Esophagus squamous epithelium (tissue), 5 donors: Measurements from ENCODE around the gene LEO1. TPM values are rescaled to one million over a fixed set of nuclear protein-coding genes. Genes with fewer than 3 reads are reported as not detected.

Experiments
- DNase-seq: peaks from one replicate; lab custom pipeline; 2025; lab: John Stamatoyannopoulos, UW
- H3K27ac ChIP-seq, 4 donors: fragments of 200-600 bp; sonication (generic); one replicate each; pipeline ENCODE4 v1.5.1; 2016 to 2019; ENCODE audit warnings: mild to moderate bottlenecking in 1 of 4
- H3K27me3 ChIP-seq, 4 donors: fragments of 200-600 bp; sonication (generic); 1 replicate in 3 of 4; 2 replicates in 1 of 4; pipeline versions ENCODE4 v1.5.1 to v1.6.0; 2017 to 2021; ENCODE audit warnings: antibody characterized with exemption in 1 of 4
- H3K36me3 ChIP-seq, 3 donors: fragments of 200-600 bp; sonication (generic); one replicate each; pipeline ENCODE4 v1.5.1; 2016 to 2019
- H3K4me1 ChIP-seq, 3 donors: fragments of 200-600 bp; sonication (generic); one replicate each; pipeline ENCODE4 v1.5.1; 2017 to 2019
- H3K4me3 ChIP-seq, 4 donors: fragments of 200-600 bp; sonication (generic); 1 replicate in 3 of 4; 2 replicates in 1 of 4; pipeline ENCODE4 v1.5.1; 2016 to 2019; ENCODE audit warnings: mild to moderate bottlenecking in 2 of 4, moderate library complexity in 1 of 4
- H3K9me3 ChIP-seq, 3 donors: fragments of 200-600 bp; sonication (generic); one replicate each; pipeline ENCODE4 v1.5.1; 2016 to 2019
- POLR2A ChIP-seq, 4 donors: fragments of 450-650 bp; IDR thresholded peaks; one replicate each; pipeline ENCODE4 v1.6.1; 2017; ENCODE audit warnings: antibody characterized with exemption in 4 of 4, mild to moderate bottlenecking in 4 of 4, moderate library complexity in 3 of 4
- WGBS, 2 donors: methylation state at CpG; one replicate each; pipeline ENCODE4 v1.1.5; 2018; 5-methylcytosine and 5-hydroxymethylcytosine counted together
- intact Hi-C: fragments of 100-400 bp; cut with DNase I; formaldehyde crosslinking; loops from one replicate; pipeline ENCODE4 v1.15.0; 2022
- total RNA-seq, 4 donors: library from RNA; depleted of rRNA; stranded (reverse); fragments of >200 nt; gene quantifications; one replicate each; pipeline ENCODE4 v1.1.0, GENCODE V29; 2016
- TF ChIP-seq, protein P1 (sequence below), 6 experiments: fragments of 450-650 bp in 4 of 6; fragments of 200-600 bp in 2 of 6; sonication (generic) in 2 of 6; IDR thresholded peaks; one replicate each; pipeline ENCODE4 v1.5.1; 2016 to 2019; ENCODE audit warnings: antibody characterized with exemption in 6 of 6, mild to moderate bottlenecking in 4 of 6, moderate library complexity in 4 of 6
- donor health status: DM: yes; HTN: yes; CAD: no.

LEO1 gene
- total RNA-seq, 4 donors from 2014 or later: 23.5 to 38.3 (median 32.4) TPM

DNA sequence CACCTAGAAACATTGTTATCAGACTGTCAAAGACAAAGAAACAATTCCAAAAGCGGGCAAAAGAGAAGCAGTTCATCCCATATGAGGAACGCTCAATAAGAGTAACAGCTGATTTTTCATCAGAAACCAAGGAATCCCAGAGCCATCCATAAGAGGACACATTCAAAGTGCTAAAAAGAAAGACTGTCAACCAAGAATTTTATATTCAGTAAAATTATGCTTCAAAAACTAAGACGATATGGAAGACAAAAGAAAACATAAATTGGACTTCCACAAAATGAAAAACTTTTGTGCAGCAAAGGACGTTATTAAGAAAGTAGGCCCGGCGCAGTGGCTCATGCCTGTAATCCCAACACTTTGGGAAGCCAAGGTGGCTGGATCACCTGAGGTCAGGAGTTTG is 4.0 kb downstream of the LEO1 start:
- H3K4me1 ChIP-seq: peaks cover 3 to 27% (median 16%) of the 10 kb centered on the region in 3 donors
- no peak overlapping the region for H3K4me3 ChIP-seq
- intact Hi-C loops: no loop called here
- H3K27ac ChIP-seq: no peak overlapping the region
- H3K36me3 ChIP-seq: peaks cover 0 to 53% (median 0%) of the 10 kb centered on the region in 3 donors
- TF ChIP-seq, protein P1, sequence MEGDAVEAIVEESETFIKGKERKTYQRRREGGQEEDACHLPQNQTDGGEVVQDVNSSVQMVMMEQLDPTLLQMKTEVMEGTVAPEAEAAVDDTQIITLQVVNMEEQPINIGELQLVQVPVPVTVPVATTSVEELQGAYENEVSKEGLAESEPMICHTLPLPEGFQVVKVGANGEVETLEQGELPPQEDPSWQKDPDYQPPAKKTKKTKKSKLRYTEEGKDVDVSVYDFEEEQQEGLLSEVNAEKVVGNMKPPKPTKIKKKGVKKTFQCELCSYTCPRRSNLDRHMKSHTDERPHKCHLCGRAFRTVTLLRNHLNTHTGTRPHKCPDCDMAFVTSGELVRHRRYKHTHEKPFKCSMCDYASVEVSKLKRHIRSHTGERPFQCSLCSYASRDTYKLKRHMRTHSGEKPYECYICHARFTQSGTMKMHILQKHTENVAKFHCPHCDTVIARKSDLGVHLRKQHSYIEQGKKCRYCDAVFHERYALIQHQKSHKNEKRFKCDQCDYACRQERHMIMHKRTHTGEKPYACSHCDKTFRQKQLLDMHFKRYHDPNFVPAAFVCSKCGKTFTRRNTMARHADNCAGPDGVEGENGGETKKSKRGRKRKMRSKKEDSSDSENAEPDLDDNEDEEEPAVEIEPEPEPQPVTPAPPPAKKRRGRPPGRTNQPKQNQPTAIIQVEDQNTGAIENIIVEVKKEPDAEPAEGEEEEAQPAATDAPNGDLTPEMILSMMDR (IDR thresholded peaks at IDR 0.05): no peak
- no peak for TF ChIP-seq POLR2A (IDR thresholded peaks at IDR 0.05)
- H3K9me3 ChIP-seq: peaks cover 0 to 14% (median 13%) of the 10 kb centered on the region in 3 donors
- no peak for DNase-seq
- WGBS, 2 donors: 80 to 96% methylated on average over 6 of the region's 6 CpGs
- no peaks in the 10 kb centered on the region for H3K27me3 ChIP-seq

DNA sequence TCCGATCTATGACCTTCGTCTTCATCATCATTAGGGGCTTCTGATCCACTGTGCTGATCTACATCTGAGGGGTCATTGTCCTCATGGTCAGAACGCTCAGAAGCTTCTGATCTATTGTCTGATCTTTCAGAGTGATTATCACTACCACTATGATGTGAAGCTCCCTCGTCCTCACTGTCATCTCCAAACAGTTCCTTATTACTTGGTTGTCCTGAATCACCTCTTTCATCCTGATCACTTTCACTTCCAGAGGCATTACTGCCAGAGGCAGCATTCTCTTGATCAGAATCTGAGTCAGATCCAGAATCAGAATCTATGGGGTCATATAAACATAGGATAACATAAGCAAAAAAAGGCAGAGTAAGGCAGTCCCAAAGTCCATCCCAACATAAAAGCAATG is 5.4 kb downstream of the LEO1 start:
- Histone ChIP-seq H3K36me3 (peaks cover 0 to 67% (median 4%) of the 10 kb centered on the region in 3 donors), H3K27ac (no peak overlapping the region), H3K27me3 (no peaks in the 10 kb centered on the region)

DNA sequence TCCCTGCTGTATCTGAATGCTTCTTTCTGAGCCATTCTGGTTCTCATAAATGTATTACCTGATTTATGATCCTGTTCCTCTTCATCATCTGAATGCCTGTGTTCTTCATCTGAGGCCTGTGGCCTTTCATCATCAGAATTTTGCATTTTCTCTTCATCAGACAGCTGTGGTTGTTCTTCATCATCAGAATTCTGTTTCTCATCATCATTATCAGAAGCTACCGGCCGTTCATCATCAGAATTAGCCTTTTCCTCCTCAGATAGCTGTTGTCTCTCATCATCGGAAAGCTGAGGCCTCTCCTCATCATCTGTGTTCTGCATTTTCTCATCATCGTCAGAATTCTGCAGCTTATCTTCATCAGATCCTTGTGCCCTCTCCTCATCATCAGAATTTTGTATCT is 5.9 kb downstream of the LEO1 start:
- no peak for DNase-seq
- WGBS, 2 donors: 94 to 95% methylated on average over 4 of the region's 4 CpGs
- peaks cover 3 to 17% (median 10%) of the 10 kb centered on the region in 3 donors for H3K4me1 ChIP-seq
- intact Hi-C loops: no loop called here
- no peak overlapping the region for H3K27ac ChIP-seq
- TF ChIP-seq POLR2A (IDR thresholded peaks at IDR 0.05): no peak
- TF ChIP-seq, protein P1 (IDR thresholded peaks at IDR 0.05): no peak
- H3K36me3 ChIP-seq: peaks cover 0 to 72% (median 7%) of the 10 kb centered on the region in 3 donors
- H3K9me3 ChIP-seq: peaks cover 0 to 14% (median 13%) of the 10 kb centered on the region in 3 donors
- no peaks in the 10 kb centered on the region for H3K27me3 ChIP-seq
- no peak overlapping the region for H3K4me3 ChIP-seq

More for the DNA sequence above, 5.4 kb downstream of the LEO1 start:
- Histone ChIP-seq H3K4me1 (peaks cover 3 to 22% (median 13%) of the 10 kb centered on the region in 3 donors), H3K4me3 (no peak overlapping the region), H3K9me3 (peaks cover 0 to 14% (median 13%) of the 10 kb centered on the region in 3 donors)
- TF ChIP-seq POLR2A (IDR thresholded peaks at IDR 0.05): no peak
- TF ChIP-seq, protein P1 (IDR thresholded peaks at IDR 0.05): no peak
- intact Hi-C loops: no loop called here
- WGBS, 2 donors: 92 to 93% methylated on average over 4 of the region's 4 CpGs
- no peak for DNase-seq

DNA sequence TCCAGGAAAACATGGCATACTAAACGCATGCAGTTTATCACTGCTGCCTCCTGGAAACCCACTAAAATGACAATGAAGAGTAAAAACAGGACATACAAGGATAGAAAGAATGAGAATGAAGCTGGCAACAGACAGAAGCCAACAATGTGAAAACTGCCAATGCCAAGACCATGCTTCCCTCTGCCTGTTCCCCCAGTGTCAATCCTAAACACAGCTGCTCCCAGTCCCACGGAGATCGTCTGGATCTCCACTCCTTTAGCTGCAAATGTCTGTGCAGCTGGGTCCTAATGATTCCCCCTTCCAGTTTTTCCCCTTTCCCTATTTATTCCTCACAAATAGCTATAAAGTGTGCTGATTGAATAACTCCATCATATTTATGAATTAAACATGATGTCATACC is 16.1 kb downstream of the LEO1 start:
- intact Hi-C loops: no loop called here

DNA sequence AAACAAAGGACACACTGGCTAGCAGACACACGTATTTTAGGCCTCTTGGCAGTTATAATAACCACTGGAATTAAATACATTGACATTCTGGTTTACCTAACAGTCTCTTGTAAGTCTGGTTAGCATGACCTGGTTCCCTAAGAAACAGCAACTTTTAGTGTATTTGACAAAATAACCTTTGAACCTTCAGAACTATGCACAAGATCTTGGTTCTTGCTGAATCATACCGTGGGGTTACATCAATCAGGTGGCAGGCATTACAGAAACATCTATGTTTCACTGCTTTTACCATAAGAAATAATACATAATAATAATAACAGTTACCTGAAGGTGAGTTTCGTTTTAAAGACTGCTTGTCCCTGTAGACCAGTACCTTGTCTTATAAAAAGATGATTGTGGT is 18.8 kb downstream of the LEO1 start:
- Histone ChIP-seq H3K27ac (no peak overlapping the region), H3K4me1 (no peaks in the 10 kb centered on the region), H3K9me3 (no peaks in the 10 kb centered on the region), H3K36me3 (peaks cover 20 to 100% (median 52%) of the 10 kb centered on the region in 3 donors), H3K4me3 (no peak overlapping the region), H3K27me3 (no peaks in the 10 kb centered on the region)
- TF ChIP-seq, protein P1 (IDR thresholded peaks at IDR 0.05): no peak
- TF ChIP-seq POLR2A (IDR thresholded peaks at IDR 0.05): no peak
- 92 to 94% methylated on average over 3 of the region's 3 CpGs for WGBS, 2 donors
- intact Hi-C loops: no loop called here
- no peak for DNase-seq

More for the DNA sequence above, 16.1 kb downstream of the LEO1 start:
- Histone ChIP-seq H3K27me3 (no peaks in the 10 kb centered on the region), H3K27ac (no peak overlapping the region), H3K36me3 (peaks cover 13 to 100% (median 50%) of the 10 kb centered on the region in 3 donors), H3K4me1 (no peaks in the 10 kb centered on the region), H3K4me3 (no peak overlapping the region), H3K9me3 (no peaks in the 10 kb centered on the region)
- TF ChIP-seq, protein P1 (IDR thresholded peaks at IDR 0.05): no peak
- DNase-seq: no peak
- WGBS, 2 donors: 90 to 96% methylated on average over 3 of the region's 3 CpGs
